NCI-H446 (cell line): ENCODE measurements around the gene MRPL38.

ENCODE experiments used
- DNase-seq, 2 experiments: peaks; one replicate each; lab custom pipeline; 2025; lab: John Stamatoyannopoulos, UW

Gene MRPL38

GRCh38 chr17:75919611-75920010 lies 14.9 kb upstream of the MRPL38 start:
- no peak for DNase-seq

GRCh38 chr17:75917917-75918445 lies 13.3 kb upstream of the MRPL38 start:
- no peak for DNase-seq

- no peak for DNase-seq
These were observed 12.6 kb upstream of the MRPL38 start for GRCh38 chr17:75917141-75917916.

GRCh38 chr17:75915268-75915667 lies 10.6 kb upstream of the MRPL38 start:
- DNase-seq: no peak

- DNase-seq: no peak
These were observed 10.1 kb upstream of the MRPL38 start for GRCh38 chr17:75914643-75915267.

GRCh38 chr17:75913537-75914210 lies 9.0 kb upstream of the MRPL38 start:
- no peak for DNase-seq

- no peak for DNase-seq
These were observed 6.0 kb upstream of the MRPL38 start for GRCh38 chr17:75910699-75911098.

- peak in 1 of 2 experiments; percentile 40 for DNase-seq
These were observed 5.2 kb upstream of the MRPL38 start for GRCh38 chr17:75909812-75910274.

- no peak for DNase-seq
These were observed 4.5 kb upstream of the MRPL38 start for GRCh38 chr17:75909051-75909811.

GRCh38 chr17:75908201-75908600 lies 3.5 kb upstream of the MRPL38 start:
- no peak for DNase-seq

- no peak for DNase-seq
These were observed 1.6 kb upstream of the MRPL38 start for GRCh38 chr17:75906143-75906884.

GRCh38 chr17:75902406-75902805 lies 2.3 kb downstream of the MRPL38 start:
- DNase-seq: no peak

GRCh38 chr17:75901727-75902126 lies 3.0 kb downstream of the MRPL38 start:
- no peak for DNase-seq

GRCh38 chr17:75900691-75901533 lies 3.8 kb downstream of the MRPL38 start:
- DNase-seq: no peak

- no peak for DNase-seq
These were observed 4.8 kb downstream of the MRPL38 start for GRCh38 chr17:75899767-75900468.

GRCh38 chr17:75899353-75899752 lies 5.3 kb downstream of the MRPL38 start:
- DNase-seq: no peak

GRCh38 chr17:75898791-75899190 lies 5.9 kb downstream of the MRPL38 start:
- DNase-seq: no peak

GRCh38 chr17:75898065-75898464 lies 6.6 kb downstream of the MRPL38 start:
- DNase-seq: no peak

GRCh38 chr17:75897160-75898019 lies 7.3 kb downstream of the MRPL38 start:
- no peak for DNase-seq
